ENCODE data around the gene RETREG3.

Gene RETREG3

DNA sequence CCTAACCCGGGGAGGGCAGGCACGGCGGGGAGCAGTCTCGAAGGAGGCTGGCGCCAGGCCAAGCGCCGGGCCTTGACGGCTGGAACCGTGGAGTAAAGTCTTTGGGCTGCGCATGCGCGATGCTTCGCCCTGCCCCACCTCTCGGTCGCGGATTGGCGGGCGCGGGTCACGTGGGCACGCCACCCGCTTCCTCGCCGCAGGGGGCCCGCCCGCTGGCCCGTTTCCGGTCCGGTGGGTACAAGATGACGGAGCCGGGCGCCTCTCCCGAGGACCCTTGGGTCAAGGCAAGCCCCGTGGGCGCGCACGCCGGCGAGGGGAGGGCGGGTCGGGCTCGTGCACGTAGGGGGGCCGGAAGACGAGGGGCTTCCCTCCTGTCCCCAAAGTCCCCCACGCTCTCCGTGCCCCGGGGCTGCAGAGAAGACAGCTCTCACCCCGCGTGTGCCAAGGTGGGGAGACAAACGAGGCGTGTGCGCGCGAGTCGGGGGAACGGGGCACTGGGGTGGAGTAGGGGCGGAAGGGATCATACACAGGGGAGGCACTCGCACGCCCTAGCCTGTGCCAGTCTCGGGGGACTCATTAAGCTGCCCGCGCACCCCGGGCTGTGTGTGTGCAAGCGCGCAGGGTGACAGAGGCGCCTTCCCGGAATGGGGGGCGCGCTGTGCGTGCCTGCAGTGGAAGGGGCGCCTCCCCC is 42.1 kb downstream of the RETREG3 start, which contains the start of gene MLX:
MLX (plus strand) TSS at position 218 of the 691 bp plus-strand sequence; CDS start at position 243, 25 bp downstream.
- DNase-seq (ENCODE audit: low read depth) = peak; percentile 86
- TF ChIP-seq, protein P1, sequence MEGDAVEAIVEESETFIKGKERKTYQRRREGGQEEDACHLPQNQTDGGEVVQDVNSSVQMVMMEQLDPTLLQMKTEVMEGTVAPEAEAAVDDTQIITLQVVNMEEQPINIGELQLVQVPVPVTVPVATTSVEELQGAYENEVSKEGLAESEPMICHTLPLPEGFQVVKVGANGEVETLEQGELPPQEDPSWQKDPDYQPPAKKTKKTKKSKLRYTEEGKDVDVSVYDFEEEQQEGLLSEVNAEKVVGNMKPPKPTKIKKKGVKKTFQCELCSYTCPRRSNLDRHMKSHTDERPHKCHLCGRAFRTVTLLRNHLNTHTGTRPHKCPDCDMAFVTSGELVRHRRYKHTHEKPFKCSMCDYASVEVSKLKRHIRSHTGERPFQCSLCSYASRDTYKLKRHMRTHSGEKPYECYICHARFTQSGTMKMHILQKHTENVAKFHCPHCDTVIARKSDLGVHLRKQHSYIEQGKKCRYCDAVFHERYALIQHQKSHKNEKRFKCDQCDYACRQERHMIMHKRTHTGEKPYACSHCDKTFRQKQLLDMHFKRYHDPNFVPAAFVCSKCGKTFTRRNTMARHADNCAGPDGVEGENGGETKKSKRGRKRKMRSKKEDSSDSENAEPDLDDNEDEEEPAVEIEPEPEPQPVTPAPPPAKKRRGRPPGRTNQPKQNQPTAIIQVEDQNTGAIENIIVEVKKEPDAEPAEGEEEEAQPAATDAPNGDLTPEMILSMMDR (conservative IDR thresholded peaks at IDR 0.05; ENCODE audit: low read length) = no peak
- H3K4me3 ChIP-seq (ENCODE audit: low read length) = peak within 1 kb of the TSS; percentile 91

DNA sequence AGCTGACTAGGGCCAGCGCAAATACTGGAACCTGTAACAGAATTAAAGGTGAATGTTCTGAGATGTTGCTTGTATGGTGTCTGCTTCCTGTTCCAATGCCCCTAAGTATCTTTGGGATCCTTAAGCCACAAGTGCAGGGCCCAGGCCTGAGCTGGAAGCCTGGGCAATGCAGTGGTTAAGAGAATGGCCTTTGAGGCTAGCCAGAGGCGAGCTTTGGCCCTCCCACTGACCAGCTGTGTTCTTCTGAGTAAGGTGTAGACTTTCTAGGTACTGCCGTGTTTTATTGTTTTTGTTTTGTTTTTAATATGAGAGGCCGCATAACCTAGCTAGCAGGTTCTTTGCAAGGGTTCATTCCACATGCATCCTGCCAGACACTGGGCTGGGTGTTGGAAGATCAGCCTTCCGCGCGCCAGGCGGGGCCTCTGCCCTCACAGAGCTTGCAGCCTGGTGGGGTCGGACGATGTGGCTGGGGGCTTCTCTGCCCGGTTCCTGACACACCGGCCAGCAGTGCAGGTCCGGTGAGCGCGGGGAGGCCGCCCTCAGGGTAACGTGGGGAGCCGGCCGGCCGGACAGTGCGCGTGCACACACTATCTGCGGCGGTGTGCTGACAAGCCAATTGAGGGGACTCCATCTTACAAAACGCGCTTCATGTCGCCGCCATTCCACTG is 42.8 kb downstream of the RETREG3 start:
- TF ChIP-seq, protein P1 (conservative IDR thresholded peaks at IDR 0.05; ENCODE audit: low read length) = no peak
- DNase-seq (ENCODE audit: low read depth) = no peak
- H3K4me3 ChIP-seq (ENCODE audit: low read length) = peak overlapping the region; percentile 50

DNA sequence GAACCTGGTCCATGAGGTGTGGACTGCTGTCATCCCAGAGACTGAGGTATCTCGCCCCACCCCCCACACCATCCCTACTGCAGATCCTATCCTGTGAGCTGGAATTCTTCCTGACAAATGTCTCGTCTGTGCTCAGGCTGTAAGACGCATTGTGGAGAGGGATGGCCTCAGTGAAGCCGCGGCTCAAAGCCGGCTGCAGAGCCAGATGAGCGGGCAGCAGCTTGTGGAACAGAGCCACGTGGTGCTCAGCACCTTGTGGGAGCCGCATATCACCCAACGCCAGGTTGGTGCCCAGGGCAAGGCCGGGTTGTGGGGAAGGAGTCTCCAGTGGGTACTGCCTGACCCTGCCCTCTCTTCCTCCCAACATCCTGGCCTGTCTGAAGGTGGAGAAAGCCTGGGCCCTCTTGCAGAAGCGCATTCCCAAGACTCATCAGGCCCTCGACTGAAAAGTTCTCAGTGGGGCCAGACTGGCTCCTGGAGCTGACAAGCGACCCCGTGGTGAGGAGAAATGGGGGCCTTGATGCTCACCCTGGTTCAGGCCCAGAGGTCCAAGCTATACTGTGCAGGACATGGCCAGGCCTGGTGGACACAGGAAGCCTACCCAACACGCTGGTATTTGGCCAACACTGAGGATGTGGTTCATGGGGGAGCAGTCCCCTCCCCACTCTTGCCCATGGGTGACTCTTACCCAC is 43.5 kb downstream of the RETREG3 start:
- TF ChIP-seq, protein P1 (conservative IDR thresholded peaks at IDR 0.05; ENCODE audit: low read length) = no peak
- DNase-seq (ENCODE audit: low read depth) = no peak
- H3K4me3 ChIP-seq (ENCODE audit: low read length) = no peak overlapping the region

DNA sequence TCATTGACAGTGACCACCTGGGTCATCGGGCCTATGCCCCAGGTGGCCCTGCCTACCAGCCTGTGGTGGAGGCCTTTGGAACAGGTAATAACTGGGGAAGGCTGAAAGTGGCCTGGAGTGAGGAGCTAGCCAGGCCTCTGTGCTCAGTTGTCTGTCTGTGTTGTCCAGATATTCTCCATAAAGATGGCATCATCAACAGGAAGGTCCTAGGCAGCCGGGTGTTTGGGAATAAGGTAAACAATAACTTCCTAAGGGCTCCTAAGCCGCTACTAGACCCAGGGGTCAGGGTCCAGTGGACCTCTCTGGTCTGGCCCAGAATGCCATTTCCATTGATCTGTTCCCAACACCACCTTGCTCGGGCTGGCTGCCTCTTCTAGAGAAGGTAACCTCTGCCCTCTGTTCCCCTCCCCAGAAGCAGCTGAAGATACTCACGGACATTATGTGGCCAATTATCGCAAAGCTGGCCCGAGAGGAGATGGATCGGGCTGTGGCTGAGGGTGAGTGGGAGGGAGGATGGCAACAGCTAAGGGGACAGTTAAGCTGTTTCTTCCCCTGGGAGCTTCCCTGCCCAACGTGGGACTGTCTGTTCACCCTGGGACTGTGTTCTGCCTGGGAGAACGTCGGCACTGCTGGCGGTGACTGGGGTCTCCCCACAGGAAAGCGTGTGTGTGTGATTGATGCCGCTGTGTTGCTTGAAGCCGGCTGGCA is 44.2 kb downstream of the RETREG3 start:
- TF ChIP-seq, protein P1 (conservative IDR thresholded peaks at IDR 0.05; ENCODE audit: low read length) = no peak
- DNase-seq (ENCODE audit: low read depth) = no peak
- no peak overlapping the region for H3K4me3 ChIP-seq (ENCODE audit: low read length)

DNA sequence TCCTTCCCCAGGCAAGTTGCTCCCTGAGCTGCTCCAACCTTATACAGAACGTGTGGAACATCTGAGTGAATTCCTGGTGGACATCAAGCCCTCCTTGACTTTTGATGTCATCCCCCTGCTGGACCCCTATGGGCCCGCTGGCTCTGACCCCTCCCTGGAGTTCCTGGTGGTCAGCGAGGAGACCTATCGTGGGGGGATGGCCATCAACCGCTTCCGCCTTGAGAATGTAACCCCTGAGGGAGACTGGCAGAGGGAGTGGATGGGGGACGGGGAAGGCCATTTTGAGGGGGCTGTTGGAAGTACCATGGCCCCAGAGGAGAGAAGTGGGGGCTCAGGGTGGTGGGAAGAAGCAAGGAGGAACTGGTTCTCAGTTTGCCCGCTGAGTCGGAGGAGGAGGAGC is 45.2 kb downstream of the RETREG3 start:
- DNase-seq (ENCODE audit: low read depth) = no peak
- H3K4me3 ChIP-seq (ENCODE audit: low read length) = peak overlapping the region; percentile 3; the same call in 1 of the 2 replicates
- TF ChIP-seq, protein P1 (conservative IDR thresholded peaks at IDR 0.05; ENCODE audit: low read length) = no peak

DNA sequence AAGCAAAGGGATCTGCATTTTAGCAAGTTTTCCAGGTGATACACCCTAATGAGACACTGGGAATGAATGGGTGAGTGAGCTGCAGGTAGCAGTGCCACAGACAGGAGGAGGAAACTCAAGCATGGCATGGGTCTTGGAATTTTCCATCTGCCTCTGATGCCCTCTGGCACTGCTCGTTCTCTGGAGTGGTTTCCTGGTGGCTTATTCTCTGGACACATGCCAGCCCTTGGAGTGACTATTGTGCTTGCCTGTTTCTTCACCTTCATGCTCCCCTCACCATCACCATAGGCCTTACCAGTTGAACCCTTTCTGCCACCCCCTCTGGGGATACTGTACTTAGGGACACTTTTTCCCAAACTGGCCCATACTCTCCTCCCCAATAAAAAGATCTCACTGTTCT is 45.6 kb downstream of the RETREG3 start:
- peak overlapping the region; percentile 95 for H3K4me3 ChIP-seq (ENCODE audit: low read length)
- TF ChIP-seq, protein P1 (conservative IDR thresholded peaks at IDR 0.05; ENCODE audit: low read length) = no peak
- no peak for DNase-seq (ENCODE audit: low read depth)
